ENCODE data around the gene FAM120B.

FAM120B gene

GRCh38 chr6:170443151-170443662 lies 136.6 kb downstream of the FAM120B start:
- DNase-seq (ENCODE audit: low read depth in 2 of 2) = no peak

- DNase-seq (ENCODE audit: low read depth in 2 of 2) = no peak
Observed at GRCh38 chr6:170444056-170444591, 137.6 kb downstream of the FAM120B start.

GRCh38 chr6:170444811-170445211 lies 138.3 kb downstream of the FAM120B start:
- DNase-seq (ENCODE audit: low read depth in 2 of 2) = no peak

DNA sequence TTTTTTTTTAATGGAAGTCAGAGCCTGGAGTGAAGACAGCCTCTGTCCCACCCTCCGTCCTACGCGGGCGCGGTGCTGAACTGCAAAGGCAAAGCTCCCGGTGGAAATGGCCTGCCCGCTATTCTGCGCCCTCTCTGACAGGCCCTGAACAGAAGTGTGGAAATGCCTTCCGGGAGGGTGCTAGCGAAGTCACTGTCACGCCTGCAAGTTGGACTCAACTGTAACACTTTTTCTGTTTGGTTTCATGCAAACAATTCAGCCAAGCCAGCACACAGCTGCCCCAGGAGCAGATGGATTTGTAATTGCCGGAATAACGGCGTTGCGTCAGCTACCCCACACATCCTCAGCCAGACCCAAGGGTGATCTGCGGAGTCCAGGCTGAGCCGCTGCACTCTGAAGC lies 138.9 kb downstream of the FAM120B start:
- no peak for DNase-seq (ENCODE audit: low read depth in 2 of 2)

GRCh38 chr6:170445971-170446370 lies 139.4 kb downstream of the FAM120B start:
- DNase-seq (ENCODE audit: low read depth in 2 of 2) = no peak

DNA sequence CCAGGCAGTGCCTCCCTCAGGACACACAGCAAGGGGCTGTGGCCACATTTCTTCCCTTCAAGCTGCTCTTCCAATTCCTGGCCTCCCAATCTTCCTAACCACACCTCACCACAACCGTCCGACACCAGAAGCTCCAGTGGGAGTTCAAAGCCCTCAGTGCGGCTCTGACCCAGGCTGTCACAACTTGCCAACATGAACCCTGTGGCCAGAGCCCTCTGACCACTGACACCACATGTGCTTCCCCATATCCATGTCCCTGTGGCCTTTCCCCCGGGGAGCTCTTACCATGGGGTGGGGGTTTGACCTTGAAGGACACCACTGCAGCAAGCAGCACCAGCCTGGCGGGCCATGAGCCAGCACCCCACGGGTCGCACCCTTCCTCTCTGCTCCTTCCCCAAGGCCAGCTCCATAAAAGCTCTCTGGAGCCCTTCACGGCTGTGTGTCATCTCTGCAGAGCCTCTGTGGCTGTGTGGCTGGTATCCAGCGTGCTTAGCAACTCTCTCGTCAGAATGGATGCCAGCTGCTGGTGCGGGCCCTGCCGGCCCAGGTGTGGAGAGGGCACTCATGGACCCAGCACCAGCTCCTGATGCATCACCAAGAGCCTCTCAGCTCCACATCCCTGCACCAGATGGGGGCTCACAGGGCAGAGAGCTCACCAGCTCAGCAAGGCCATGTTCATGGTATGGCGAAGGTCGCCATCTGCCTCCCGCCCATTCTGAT lies 140.4 kb downstream of the FAM120B start:
- no peak for DNase-seq (ENCODE audit: low read depth in 2 of 2)

DNA sequence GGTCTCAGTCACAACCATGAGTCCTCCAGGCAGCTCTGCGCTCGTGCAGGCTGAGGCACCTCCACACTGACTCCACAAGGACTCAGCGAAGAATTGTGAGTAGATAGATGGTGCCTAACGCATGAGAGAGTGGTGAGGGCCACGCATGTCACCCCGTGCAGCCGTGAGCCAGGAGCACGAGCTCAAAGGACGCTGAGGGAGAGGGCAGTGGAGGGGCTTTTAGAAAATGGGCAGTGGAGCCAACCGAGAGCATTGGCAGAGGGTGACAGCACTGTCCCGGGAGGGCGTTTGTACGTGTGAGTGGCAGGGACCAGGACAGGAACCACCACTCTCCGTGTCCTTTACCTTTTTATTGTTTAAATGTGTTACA lies 141.0 kb downstream of the FAM120B start:
- no peak for DNase-seq (ENCODE audit: low read depth in 2 of 2)

DNA sequence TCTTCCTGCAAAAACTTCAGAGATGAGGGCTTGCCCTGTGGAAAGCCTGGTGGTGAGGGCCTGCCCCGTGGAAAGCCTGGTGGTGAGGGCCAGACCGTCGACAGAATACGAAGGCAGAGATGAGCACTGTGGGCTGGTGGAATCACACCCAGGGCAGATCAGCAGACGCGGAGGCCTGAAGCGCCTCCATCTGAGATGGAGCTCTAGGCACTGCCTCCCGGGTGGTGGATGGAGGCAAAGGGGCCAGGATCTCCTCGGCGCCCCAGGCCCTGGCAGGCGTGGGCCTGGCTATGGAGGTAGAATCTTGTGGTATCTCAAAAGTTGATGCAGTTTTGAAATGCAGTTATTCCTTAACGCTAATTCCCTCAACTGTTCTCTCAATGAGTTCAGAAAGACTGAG lies 141.8 kb downstream of the FAM120B start:
- DNase-seq (ENCODE audit: low read depth in 2 of 2) = no peak

- no peak for DNase-seq (ENCODE audit: low read depth in 2 of 2)
Observed at GRCh38 chr6:170448751-170449630, 142.4 kb downstream of the FAM120B start.

- DNase-seq (ENCODE audit: low read depth in 2 of 2) = no peak
Observed at GRCh38 chr6:170449835-170450753, 143.5 kb downstream of the FAM120B start.

DNA sequence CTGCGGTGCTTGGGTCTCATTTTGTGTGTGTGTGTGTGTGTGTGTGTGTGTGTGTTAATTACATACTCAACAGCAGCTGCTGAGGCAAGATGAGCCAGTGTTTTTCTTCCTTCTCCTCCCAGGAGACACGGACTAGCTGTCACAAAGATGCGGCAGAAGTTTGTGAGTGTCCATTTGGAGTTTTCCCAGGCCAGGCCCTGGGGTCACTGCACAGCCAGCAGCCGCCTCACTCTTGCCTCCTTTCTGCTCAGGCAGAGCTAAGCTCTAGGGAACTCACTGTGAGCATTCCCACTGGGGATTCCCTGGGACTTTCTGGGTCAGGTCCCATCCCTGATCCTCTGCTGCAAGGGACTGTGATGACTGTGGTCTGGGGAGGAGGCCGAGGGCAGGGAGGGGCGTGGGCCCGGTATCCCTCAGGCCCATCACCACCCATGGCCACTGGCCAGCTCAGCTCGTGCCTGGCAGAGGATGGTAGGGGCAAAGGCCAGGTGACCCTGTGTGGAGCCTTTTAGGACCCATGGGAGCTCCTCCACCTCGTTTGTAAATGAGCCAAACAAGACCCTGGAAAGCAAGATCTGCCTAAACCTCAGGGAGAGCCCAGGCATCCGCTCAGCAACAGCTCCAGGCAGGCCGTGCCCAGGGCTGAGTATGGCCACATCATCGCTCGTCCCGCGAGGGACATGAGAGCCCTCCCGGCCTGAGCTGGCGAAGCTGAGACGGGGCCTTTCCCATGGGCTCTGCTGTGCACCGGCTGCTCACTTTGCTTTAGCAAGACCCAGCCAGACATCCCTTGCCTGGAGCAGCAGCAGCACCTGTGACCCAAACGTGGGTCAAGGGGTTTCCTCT lies 144.6 kb downstream of the FAM120B start:
- DNase-seq (ENCODE audit: low read depth in 2 of 2) = no peak

DNA sequence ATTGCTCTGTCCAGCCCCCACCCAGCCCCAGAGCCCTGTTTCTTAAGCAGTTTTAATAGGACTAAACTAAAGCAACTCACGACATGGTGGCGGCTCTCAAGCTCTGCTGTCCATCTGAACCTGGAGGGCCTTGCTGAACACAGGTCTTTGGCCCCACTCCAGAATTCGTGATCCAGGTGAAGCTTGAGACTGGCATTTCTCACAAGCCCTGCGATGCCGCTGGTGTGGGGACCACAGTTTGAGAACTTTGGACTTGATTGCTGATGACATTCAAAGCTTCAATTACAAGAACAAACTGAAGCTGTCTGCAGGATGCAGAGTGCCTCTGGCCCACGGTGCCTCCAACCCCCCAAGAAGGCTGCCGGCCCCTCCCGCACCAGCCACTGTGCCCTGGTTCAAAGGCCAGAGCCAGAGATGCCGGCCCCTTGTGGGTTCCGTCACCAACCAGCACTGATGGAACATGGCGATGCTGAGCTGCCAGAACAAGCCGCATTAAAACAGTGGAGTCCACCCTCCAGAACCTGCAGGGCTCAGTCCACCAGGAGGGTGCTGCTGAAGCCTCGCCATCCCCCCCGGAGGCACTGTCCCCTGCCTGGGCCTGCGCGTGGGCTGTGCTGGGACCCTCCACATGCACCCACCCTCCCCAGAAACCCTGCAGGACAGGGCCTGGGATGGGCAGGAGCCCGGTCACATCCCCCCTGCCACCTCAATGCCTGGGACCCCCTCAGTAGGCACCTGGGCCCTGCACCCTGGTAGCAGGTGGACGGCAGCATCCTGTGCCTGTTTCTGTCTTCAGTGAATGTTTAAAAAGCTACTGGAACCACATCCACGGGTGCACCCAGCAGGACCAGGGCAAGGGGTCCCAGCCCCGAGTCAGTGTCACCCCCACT lies 145.4 kb downstream of the FAM120B start:
- DNase-seq (ENCODE audit: low read depth in 2 of 2) = no peak

- DNase-seq (ENCODE audit: low read depth in 2 of 2) = no peak
Observed at GRCh38 chr6:170452767-170453545, 146.4 kb downstream of the FAM120B start.

DNA sequence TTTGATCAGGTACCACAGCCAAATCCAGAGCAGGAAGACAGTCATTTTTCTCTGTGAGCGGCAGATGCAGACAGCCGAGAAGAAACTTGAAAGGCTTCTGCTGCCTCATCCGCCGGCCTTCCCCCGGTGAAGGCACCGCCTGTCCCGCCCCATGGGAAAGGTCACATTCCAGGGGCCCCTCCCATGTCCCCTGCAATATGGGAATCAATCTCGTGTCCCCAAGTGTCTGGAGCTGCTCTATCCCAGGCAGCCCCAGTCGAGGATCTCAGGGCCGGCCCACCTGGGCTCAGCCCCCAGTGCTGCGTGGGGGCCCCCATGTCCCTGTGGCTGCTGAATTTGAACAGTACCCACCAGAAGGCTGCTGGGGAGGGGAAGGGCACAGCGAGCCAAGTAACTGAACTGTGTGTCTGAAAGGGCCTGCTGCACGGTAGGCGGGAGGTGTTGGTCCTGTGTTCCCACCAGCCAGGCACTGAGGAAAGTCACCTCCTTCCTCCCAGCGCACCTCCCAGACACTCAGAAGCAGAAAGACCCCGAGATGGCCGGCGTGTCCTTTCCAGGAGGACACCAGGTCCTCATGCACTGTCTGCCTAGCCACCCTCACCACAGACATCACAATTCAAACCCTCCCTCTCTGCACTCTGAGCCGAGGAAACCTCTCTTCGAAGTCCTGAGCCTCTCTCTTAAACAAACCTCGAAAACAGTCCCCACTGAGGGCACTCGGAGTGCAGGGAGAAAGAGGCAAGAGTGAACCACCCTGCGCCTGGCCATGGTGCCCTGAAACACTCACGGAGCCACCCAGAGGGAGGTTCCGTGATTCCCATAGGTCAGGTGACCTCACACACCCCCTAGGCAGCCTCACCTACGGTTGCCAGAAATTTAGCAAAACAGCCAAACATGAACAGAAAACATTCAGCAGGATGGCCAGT lies 147.3 kb downstream of the FAM120B start:
- DNase-seq (ENCODE audit: low read depth in 2 of 2) = no peak

DNA sequence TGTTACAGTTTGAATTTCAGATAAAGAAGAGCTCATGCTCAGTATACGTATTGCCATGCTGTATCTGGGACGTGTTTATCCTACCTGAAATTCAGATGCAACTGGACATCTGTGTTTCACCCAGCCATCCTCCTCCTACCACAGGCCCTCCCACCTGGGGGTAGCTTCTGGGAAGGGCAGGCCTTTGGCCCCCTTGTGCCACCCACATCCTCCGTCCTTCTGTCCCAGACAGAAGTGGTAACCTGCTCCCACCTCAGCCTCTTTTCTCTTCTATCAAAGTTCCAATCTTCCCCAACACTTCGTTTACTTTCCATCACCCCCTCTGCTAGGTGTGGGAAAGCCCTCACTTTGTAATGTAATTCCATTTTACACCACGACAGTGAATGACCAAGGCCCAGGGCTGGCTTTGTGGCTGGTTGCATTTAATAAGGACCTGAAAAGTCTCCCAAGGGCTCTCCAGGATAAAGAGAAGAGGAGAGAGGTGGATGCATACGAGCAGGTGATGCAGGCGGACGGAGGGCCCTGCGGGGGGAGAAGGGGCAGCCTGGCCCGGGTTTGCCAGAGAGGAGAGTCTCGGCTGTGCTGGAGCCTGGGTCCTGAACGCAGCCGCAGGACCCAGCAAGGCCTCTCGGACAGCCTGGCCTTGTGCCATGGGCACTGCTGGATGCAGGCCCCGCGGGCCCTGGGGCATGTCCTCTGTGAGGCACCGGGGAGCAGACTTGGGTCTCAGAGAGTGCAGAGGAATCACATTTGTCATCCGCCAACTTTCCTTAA lies 148.1 kb downstream of the FAM120B start:
- DNase-seq (ENCODE audit: low read depth in 2 of 2) = no peak

GRCh38 chr6:170455335-170455979 lies 148.9 kb downstream of the FAM120B start:
- DNase-seq (ENCODE audit: low read depth in 2 of 2) = no peak
